Skeletal muscle tissue (tissue), 4 donors: ENCODE measurements around the gene NOX3. TPM values are rescaled to one million over a fixed set of nuclear protein-coding genes. Genes with fewer than 3 reads are reported as not detected.
"Not testable (repeated sequence)": the region's sequence is repeated elsewhere in the genome, so short reads cannot be mapped to it uniquely, and the experiment has no call there.

Experiments used
- H3K27ac ChIP-seq: one replicate; pipeline ENCODE4 v1.7.0; 2013; ENCODE audit warnings: mild to moderate bottlenecking, low read depth, low read length, inconsistent platforms
- H3K27me3 ChIP-seq, 3 donors: one replicate each; pipeline ENCODE4 v1.7.0; 2013; ENCODE audit warnings: low read length in 3 of 3; ENCODE audit not compliant: control insufficient read depth in 3 of 3, insufficient read depth in 3 of 3
- H3K36me3 ChIP-seq, 3 donors: one replicate each; pipeline ENCODE4 v1.7.0; 2013; ENCODE audit warnings: low read length in 3 of 3; ENCODE audit not compliant: control insufficient read depth in 3 of 3, insufficient read depth in 3 of 3
- H3K4me1 ChIP-seq, 3 donors: one replicate each; pipeline ENCODE4 v1.7.0; 2013; ENCODE audit warnings: low read length in 3 of 3, mild to moderate bottlenecking in 3 of 3; ENCODE audit not compliant: control insufficient read depth in 3 of 3, insufficient read depth in 3 of 3
- H3K4me3 ChIP-seq, 3 donors: one replicate each; pipeline ENCODE4 v1.7.0; 2013; ENCODE audit warnings: low read length in 3 of 3
- H3K9ac ChIP-seq, 3 donors: one replicate each; pipeline ENCODE4 v1.7.0; 2013; ENCODE audit warnings: low read length in 3 of 3, mild to moderate bottlenecking in 3 of 3, moderate library complexity in 2 of 3, low read depth in 1 of 3
- H3K9me3 ChIP-seq, 3 donors: one replicate each; pipeline ENCODE4 v1.7.0; 2013; ENCODE audit warnings: low read length in 3 of 3; ENCODE audit not compliant: control insufficient read depth in 3 of 3
- total RNA-seq: library from RNA; depleted of rRNA; stranded (reverse); fragments of >200 nt; gene quantifications from one replicate; pipeline ENCODE4 v1.2.3, GENCODE V29; 2014
- donor health status: Osteomylitis.

NOX3 gene
- total RNA-seq, 1 donor from 2014 or later, result not detected

- no peak overlapping the region for H3K4me3 ChIP-seq
- H3K27me3 ChIP-seq, result no peaks in the 10 kb centered on the region
- H3K27ac ChIP-seq, result no peak overlapping the region
- H3K36me3 ChIP-seq, result no peaks in the 10 kb centered on the region
- H3K4me1 ChIP-seq, result no peaks in the 10 kb centered on the region
- no peak overlapping the region for H3K9ac ChIP-seq
- H3K9me3 ChIP-seq, result no peaks in the 10 kb centered on the region
These were observed 78.6 kb downstream of the NOX3 start for GRCh38 chr6:155377061-155377460.

- Histone ChIP-seq H3K9ac (no peak overlapping the region), H3K27me3 (peaks cover 0 to under 1% (median 0%) of the 10 kb centered on the region in 3 donors), H3K9me3 (no peaks in the 10 kb centered on the region), H3K4me3 (no peak overlapping the region), H3K4me1 (no peaks in the 10 kb centered on the region), H3K36me3 (no peaks in the 10 kb centered on the region), H3K27ac (no peak overlapping the region)
These were observed 79.8 kb downstream of the NOX3 start for GRCh38 chr6:155375801-155376200.

- Histone ChIP-seq H3K9me3 (no peaks in the 10 kb centered on the region), H3K27me3 (peaks cover 0 to 4% (median 0%) of the 10 kb centered on the region in 3 donors), H3K27ac (no peak overlapping the region), H3K4me1 (no peaks in the 10 kb centered on the region), H3K9ac (no peak overlapping the region), H3K4me3 (no peak overlapping the region), H3K36me3 (no peaks in the 10 kb centered on the region)
These were observed 81.0 kb downstream of the NOX3 start for GRCh38 chr6:155374681-155375080.

GRCh38 chr6:155373276-155373675 lies 82.4 kb downstream of the NOX3 start:
- H3K27me3 ChIP-seq, result peaks cover 0 to 4% (median 0%) of the 10 kb centered on the region in 3 donors
- no peaks in the 10 kb centered on the region for H3K36me3 ChIP-seq
- H3K9ac ChIP-seq, result no peak overlapping the region
- no peaks in the 10 kb centered on the region for H3K9me3 ChIP-seq
- H3K4me3 ChIP-seq, result no peak overlapping the region
- no peak overlapping the region for H3K27ac ChIP-seq
- H3K4me1 ChIP-seq, result no peaks in the 10 kb centered on the region

DNA sequence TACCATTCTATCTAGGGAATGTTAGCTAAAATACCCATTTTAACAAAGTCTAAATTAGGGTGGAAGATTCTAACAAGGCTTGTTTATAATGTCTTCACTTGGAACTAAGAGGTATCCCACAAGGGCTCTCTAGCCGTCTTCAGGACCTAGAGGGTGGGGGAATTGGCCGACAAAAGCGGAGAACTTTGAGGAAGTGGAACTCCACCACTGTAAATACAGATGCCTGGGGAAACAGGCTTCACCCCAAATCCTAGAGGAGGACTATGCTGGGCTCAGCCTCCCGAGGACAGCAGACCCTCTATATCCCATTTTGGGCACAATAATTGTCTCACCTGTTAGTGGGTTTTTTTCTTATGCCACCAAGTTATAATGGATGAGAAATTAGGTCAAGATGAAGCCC lies 83.4 kb downstream of the NOX3 start:
- no peak overlapping the region for H3K9ac ChIP-seq
- H3K36me3 ChIP-seq, result no peaks in the 10 kb centered on the region
- no peaks in the 10 kb centered on the region for H3K9me3 ChIP-seq
- H3K4me3 ChIP-seq, result no peak overlapping the region
- H3K4me1 ChIP-seq, result no peaks in the 10 kb centered on the region
- H3K27ac ChIP-seq, result no peak overlapping the region
- peaks cover 0 to 4% (median 0%) of the 10 kb centered on the region in 3 donors for H3K27me3 ChIP-seq

DNA sequence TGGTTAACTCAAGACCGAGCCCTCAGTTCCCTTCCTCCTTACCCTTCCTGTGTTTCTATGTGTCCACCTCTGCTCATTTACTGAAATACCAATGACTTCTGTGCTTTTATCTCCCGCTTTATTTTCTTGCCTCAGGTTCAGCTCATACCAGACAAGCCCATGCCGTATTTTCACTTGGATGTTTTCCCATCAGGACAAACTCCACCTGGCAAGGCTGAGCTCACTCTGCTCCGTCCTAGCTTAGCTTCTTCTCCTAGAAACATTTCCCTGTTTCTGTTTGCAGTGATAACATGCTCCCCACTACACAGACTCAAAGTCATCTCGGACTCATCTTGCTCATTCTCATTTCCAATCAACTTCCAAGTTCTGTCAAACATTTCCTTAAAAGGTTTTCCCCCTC lies 84.4 kb downstream of the NOX3 start:
- Histone ChIP-seq H3K36me3 (no peaks in the 10 kb centered on the region), H3K9me3 (no peaks in the 10 kb centered on the region), H3K9ac (no peak overlapping the region), H3K27ac (no peak overlapping the region), H3K4me3 (no peak overlapping the region), H3K4me1 (no peaks in the 10 kb centered on the region), H3K27me3 (peaks cover 0 to 4% (median 0%) of the 10 kb centered on the region in 3 donors)

- no peak overlapping the region for H3K4me3 ChIP-seq
- H3K27ac ChIP-seq, result no peak overlapping the region
- H3K4me1 ChIP-seq, result no peaks in the 10 kb centered on the region
- H3K36me3 ChIP-seq, result no peaks in the 10 kb centered on the region
- peaks cover 0 to 4% (median 0%) of the 10 kb centered on the region in 3 donors for H3K27me3 ChIP-seq
- H3K9me3 ChIP-seq, result no peaks in the 10 kb centered on the region
- H3K9ac ChIP-seq, result no peak overlapping the region
These were observed 89.3 kb downstream of the NOX3 start for GRCh38 chr6:155366325-155366724.

DNA sequence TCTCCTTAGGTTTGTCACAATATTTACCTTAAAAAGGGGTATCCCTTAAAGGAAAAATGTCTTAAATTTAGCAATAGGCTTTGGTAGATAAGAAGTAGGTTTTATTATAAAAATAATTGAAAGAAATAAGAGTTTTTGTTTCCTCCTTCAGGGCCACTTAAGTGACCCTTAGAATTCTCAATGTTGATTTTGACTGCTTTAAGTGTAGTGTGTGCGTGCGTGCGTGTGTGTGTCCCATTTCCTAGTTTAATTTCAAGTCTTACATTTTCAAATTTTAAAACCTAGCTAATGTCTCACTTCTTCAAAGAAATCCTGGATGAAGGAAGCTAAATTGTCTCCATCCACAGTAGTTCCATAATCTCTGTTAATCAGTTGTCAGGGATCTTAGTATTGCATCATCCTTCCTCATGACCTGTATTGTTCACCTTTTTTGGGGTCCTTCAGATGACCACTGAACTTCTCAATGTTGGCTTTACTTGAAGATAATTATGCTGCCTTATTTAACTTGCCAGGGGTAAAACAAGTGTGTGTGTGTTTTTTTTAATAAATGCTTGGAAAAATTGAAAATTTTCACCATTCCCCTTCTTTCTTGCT lies 90.7 kb downstream of the NOX3 start:
- Histone ChIP-seq H3K4me1 (no peaks in the 10 kb centered on the region), H3K9ac (no peak overlapping the region), H3K36me3 (no peaks in the 10 kb centered on the region), H3K27me3 (no peaks in the 10 kb centered on the region), H3K4me3 (no peak overlapping the region), H3K27ac (no peak overlapping the region), H3K9me3 (peaks cover 0 to 2% (median 0%) of the 10 kb centered on the region in 3 donors)

DNA sequence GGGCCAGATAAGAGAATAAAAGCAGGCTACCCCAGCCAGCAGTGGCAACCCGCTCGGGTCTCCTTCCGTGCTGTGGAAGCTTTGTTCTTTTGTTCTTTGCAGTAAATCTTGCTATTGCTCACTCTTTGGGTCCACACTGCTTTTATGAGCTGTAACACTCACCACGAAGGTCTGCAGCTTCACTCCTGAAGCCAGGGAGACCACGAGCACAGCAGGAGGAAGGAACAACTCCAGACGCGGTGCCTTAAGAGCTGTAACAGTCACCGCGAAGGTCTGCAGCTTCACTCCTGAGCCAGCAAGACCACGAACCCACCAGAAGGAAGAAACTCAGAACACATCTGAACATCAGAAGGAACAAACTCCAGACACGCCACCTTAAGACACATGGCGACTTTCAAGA lies 91.6 kb downstream of the NOX3 start:
- H3K36me3 ChIP-seq, H3K4me3 ChIP-seq, H3K9ac ChIP-seq, H3K27me3 ChIP-seq, H3K9me3 ChIP-seq, H3K27ac ChIP-seq, H3K4me1 ChIP-seq: not testable (repeated sequence)

GRCh38 chr6:155362968-155363632 lies 92.5 kb downstream of the NOX3 start:
- not testable (repeated sequence) for H3K27ac ChIP-seq, H3K36me3 ChIP-seq, H3K4me1 ChIP-seq, H3K4me3 ChIP-seq, H3K9me3 ChIP-seq, H3K9ac ChIP-seq, H3K27me3 ChIP-seq
